Activated CD4-positive, alpha-beta T cell treated with anti-CD3 and anti-CD28 coated beads for 36 hours (primary cell): ENCODE results near the gene YIPF3. TPM values are rescaled to one million over a fixed set of nuclear protein-coding genes. Genes with fewer than 3 reads are reported as not detected.
"Not testable (repeated sequence)": the region's sequence is repeated elsewhere in the genome, so short reads cannot be mapped to it uniquely, and the experiment has no call there.

Source experiments
- ATAC-seq: fragments of 200-7000 bp; cut with Tn5 transposase; one replicate; pipeline ENCODE4 v1.10.0; 2021; ENCODE audit warnings: mild to moderate bottlenecking, moderate library complexity
- CTCF ChIA-PET: fragments of 350-600 bp; sonication (Branson Sonifier 250); formaldehyde crosslinking; loops from one replicate; lab custom pipeline; 2021; ENCODE audit warnings: antibody characterized with exemption; lab: Charles Lee
- POLR2A ChIA-PET: fragments of 350-600 bp; sonication (Branson Sonifier 250); formaldehyde crosslinking; loops from one replicate; lab custom pipeline; 2021; ENCODE audit warnings: antibody characterized with exemption, inconsistent platforms; lab: Charles Lee
- DNase-seq: peaks from one replicate; pipeline ENCODE4 v3.0.0-alpha.2; 2020
- H3K27ac Mint-ChIP-seq: one replicate; pipeline ENCODE4 v1.8.0; 2021; ENCODE audit warnings: mixed read lengths
- H3K27me3 Mint-ChIP-seq: one replicate; pipeline ENCODE4 v1.8.0; 2021; ENCODE audit warnings: mixed read lengths
- H3K36me3 Mint-ChIP-seq: one replicate; pipeline ENCODE4 v1.8.0; 2021; ENCODE audit warnings: low read depth, mixed read lengths
- H3K4me1 Mint-ChIP-seq: one replicate; pipeline ENCODE4 v1.8.0; 2021; ENCODE audit warnings: mixed read lengths
- H3K4me3 Mint-ChIP-seq: one replicate; pipeline ENCODE4 v1.8.0; 2021; ENCODE audit warnings: mild to moderate bottlenecking, moderate library complexity, mixed read lengths
- H3K9me3 Mint-ChIP-seq: one replicate; pipeline ENCODE4 v1.8.0; 2021; ENCODE audit warnings: low read depth, mixed read lengths
- intact Hi-C, 2 experiments: fragments of 100-400 bp; cut with DNase I in 1 of 2; cut with micrococcal nuclease in 1 of 2; formaldehyde crosslinking; loops; one replicate each; pipeline versions ENCODE4 v1.14.2 to v1.15.1; 2022 to 2024; cut with DNase I, micrococcal nuclease
- total RNA-seq, 2 experiments: library from RNA; stranded (reverse); gene quantifications; one replicate each; pipeline ENCODE4 v1.2.3, GENCODE V29; 2021

YIPF3 gene
- total RNA-seq: 10 to 100 TPM; 38.0 to 39.6 TPM

- ATAC-seq: peak; percentile 93
- peak; percentile 98 for DNase-seq
- intact Hi-C loops: loop anchor here (1.0 to 5.0 kb wide), 16 partner anchors 40 to 730 kb away; partner anchors contain the start of genes TJAP1 (in 2 of the 2), ABCC10 (in 1 of the 2), CNPY3 (in 1 of the 2) and GTPBP2 (in 1 of the 2)
- H3K4me1 Mint-ChIP-seq: peaks cover 32% of the 10 kb centered on the region
- no peaks in the 10 kb centered on the region for H3K27me3 Mint-ChIP-seq
- peaks cover 25% of the 10 kb centered on the region for H3K36me3 Mint-ChIP-seq
- H3K9me3 Mint-ChIP-seq: no peaks in the 10 kb centered on the region
- POLR2A ChIA-PET: interaction anchor here (0.6 to 1.1 kb wide), 4 partner anchors 21 to 335 kb away, joined by 3 to 5 read pairs (median 4); partner anchors contain the start of gene CUL9
- CTCF ChIA-PET: interaction anchor here (0.6 to 5.2 kb wide), 5 partner anchors 10 to 559 kb away, joined by 3 to 52 read pairs (median 5); no protein-coding TSS in a partner anchor
- no peak within 1 kb of the TSS for H3K27ac Mint-ChIP-seq
- H3K4me3 Mint-ChIP-seq: no peak within 1 kb of the TSS
These were observed at the start of gene YIPF3, which contains the start of gene POLR1C for GRCh38 chr6:43516697-43517504. Gene YIPF3 (minus strand): TSS chr6:43516926. CDS start chr6:43516807, 119 bp downstream. Gene POLR1C (plus strand): TSS chr6:43517089. CDS start chr6:43517110, 21 bp downstream.

- H3K36me3 Mint-ChIP-seq: peaks cover 57% of the 10 kb centered on the region
- ChIA-PET CTCF (interaction anchor here (0.7 kb wide), 1 partner anchor 16 kb away, joined by 3 read pairs; the partner anchor contains the start of genes POLH and XPO5), POLR2A (no interaction called here)
- no peaks in the 10 kb centered on the region for H3K9me3 Mint-ChIP-seq
- H3K4me1 Mint-ChIP-seq: no peaks in the 10 kb centered on the region
- no peak overlapping the region for H3K4me3 Mint-ChIP-seq
- ATAC-seq (no peak), DNase-seq (no peak)
- no peaks in the 10 kb centered on the region for H3K27me3 Mint-ChIP-seq
- intact Hi-C loops: no loop called here
- no peak overlapping the region for H3K27ac Mint-ChIP-seq
These were observed 42.6 kb upstream of the YIPF3 start for GRCh38 chr6:43559328-43559727.

- DNase-seq, H3K4me1 Mint-ChIP-seq, H3K4me3 Mint-ChIP-seq, H3K9me3 Mint-ChIP-seq, H3K27ac Mint-ChIP-seq, CTCF ChIA-PET, H3K27me3 Mint-ChIP-seq, intact Hi-C loops, POLR2A ChIA-PET, ATAC-seq: not testable (repeated sequence)
- H3K36me3 Mint-ChIP-seq: peaks cover 61% of the 10 kb centered on the region
These were observed 40.9 kb upstream of the YIPF3 start for GRCh38 chr6:43557620-43558019.

DNA sequence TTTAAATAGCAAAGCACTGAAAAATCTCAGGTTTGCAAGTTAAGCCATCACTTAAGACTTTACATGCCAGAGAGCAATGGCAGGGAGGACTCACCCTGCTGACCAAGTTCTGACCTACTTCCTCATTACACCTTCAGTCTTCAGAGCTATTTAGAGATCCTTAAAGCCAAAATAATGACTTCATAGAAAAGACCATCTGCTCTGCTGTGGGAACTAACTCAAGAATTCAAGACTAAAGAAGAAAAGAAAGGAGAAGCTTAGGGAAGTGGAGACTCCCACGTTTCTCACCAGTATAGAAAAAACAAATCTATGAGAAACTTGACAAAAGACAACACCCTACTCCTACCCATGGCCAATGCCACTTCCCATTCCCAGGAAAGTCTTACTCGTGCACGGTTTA, 30.5 kb upstream of the YIPF3 start:
- intact Hi-C loops: loop anchor here in 1 of 2 experiments (2.0 kb wide), 1 partner anchor 14 kb away; no protein-coding TSS in a partner anchor
- H3K4me3 Mint-ChIP-seq: no peak overlapping the region
- POLR2A ChIA-PET: interaction anchor here (0.6 kb wide), 1 partner anchor 12 kb away, joined by 9 read pairs; no protein-coding TSS in a partner anchor
- H3K27ac Mint-ChIP-seq: no peak overlapping the region
- no peak for DNase-seq
- no peaks in the 10 kb centered on the region for H3K9me3 Mint-ChIP-seq
- no peaks in the 10 kb centered on the region for H3K27me3 Mint-ChIP-seq
- H3K4me1 Mint-ChIP-seq: no peaks in the 10 kb centered on the region
- CTCF ChIA-PET: interaction anchor here (0.6 to 1.0 kb wide), 3 partner anchors 8 to 226 kb away, joined by 3 to 5 read pairs (median 3); no protein-coding TSS in a partner anchor
- ATAC-seq: no peak
- peaks cover 60% of the 10 kb centered on the region for H3K36me3 Mint-ChIP-seq

DNA sequence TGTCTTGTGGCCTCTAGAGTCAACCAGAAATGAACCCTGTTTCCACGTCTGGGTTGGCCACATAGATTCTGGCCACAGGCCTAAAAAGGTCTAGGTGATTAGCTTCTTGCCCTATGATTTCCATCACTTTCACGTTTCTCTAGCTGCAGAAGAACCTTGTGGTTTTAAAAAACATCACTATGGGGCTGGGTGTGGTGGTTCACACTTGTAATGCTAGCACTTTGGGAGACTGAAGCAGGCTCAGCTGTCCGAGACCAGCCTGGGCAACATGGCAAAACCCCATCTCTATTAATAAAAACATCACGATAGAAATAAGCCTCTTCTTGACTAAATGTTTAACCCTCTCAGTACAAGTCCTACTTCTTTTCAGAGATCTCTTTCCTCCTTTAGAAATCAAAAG, 27.7 kb upstream of the YIPF3 start:
- no peak for DNase-seq
- intact Hi-C loops: no loop called here
- ATAC-seq: no peak
- Mint-ChIP-seq H3K4me3 (no peak overlapping the region), H3K27ac (no peak overlapping the region), H3K9me3 (no peaks in the 10 kb centered on the region), H3K27me3 (no peaks in the 10 kb centered on the region), H3K36me3 (peaks cover 58% of the 10 kb centered on the region), H3K4me1 (no peaks in the 10 kb centered on the region)
- ChIA-PET CTCF (interaction anchor here (0.6 to 0.9 kb wide), 3 partner anchors 24 to 281 kb away, joined by 3 read pairs; no protein-coding TSS in a partner anchor), POLR2A (interaction anchor here (0.6 kb wide), 1 partner anchor 244 kb away, joined by 4 read pairs; no protein-coding TSS in a partner anchor)

GRCh38 chr6:43541774-43542471, 25.2 kb upstream of the YIPF3 start:
- ATAC-seq (no peak), DNase-seq (no peak)
- Mint-ChIP-seq H3K9me3 (no peaks in the 10 kb centered on the region), H3K27me3 (no peaks in the 10 kb centered on the region), H3K27ac (no peak overlapping the region), H3K4me1 (no peaks in the 10 kb centered on the region), H3K36me3 (peaks cover 58% of the 10 kb centered on the region), H3K4me3 (no peak overlapping the region)
- intact Hi-C loops: no loop called here
- POLR2A ChIA-PET: no interaction called here
- CTCF ChIA-PET: no interaction called here

DNA sequence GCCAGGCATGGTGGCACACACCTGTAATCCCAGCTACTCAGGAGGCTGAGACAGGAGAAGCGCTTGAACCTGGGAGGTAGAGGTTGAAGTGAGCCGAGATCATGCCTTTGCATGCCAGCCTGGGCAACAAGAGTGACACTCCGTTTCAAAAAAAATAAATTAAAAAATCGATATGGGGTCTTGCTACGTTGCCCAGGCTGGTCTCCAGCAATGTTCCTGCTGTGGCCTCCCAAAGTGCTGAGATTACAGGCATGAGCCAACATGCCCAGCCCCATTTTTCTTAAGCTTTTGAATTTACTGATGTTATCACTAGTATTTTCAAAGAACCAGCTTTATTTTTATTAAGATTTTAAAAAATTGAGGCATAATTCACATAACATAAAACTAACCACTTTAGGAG, 23.8 kb upstream of the YIPF3 start:
- Mint-ChIP-seq H3K4me3 (no peak overlapping the region), H3K9me3 (no peaks in the 10 kb centered on the region), H3K27me3 (no peaks in the 10 kb centered on the region), H3K27ac (no peak overlapping the region), H3K4me1 (no peaks in the 10 kb centered on the region), H3K36me3 (peaks cover 55% of the 10 kb centered on the region)
- CTCF ChIA-PET: no interaction called here
- intact Hi-C loops: no loop called here
- no peak for ATAC-seq
- POLR2A ChIA-PET: interaction anchor here (0.6 kb wide), 1 partner anchor 21 kb away, joined by 3 read pairs; no protein-coding TSS in a partner anchor
- no peak for DNase-seq

DNA sequence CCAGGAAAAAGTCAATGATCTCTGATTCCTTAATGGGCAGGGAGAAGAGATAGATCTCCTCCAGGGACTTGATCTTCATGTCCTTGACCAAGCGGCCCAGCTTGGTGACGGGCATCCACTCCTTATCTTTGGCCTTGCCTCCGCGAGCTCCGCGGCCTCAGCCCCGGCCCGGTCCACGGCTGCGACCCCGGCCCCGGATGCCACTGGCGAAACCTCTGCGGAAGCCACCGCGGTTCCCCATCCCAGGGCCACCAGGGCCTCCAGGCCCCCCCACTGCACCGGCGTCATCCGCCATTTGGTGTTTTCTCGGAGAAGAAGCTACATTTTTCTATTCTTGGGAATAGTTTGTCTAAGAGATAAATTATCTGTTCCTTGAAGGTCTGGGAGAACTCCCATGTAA, 22.7 kb upstream of the YIPF3 start:
- POLR2A ChIA-PET, H3K27me3 Mint-ChIP-seq, H3K4me1 Mint-ChIP-seq, H3K9me3 Mint-ChIP-seq, intact Hi-C loops, H3K4me3 Mint-ChIP-seq, CTCF ChIA-PET, ATAC-seq, DNase-seq, H3K27ac Mint-ChIP-seq: not testable (repeated sequence)
- H3K36me3 Mint-ChIP-seq: peaks cover 57% of the 10 kb centered on the region

DNA sequence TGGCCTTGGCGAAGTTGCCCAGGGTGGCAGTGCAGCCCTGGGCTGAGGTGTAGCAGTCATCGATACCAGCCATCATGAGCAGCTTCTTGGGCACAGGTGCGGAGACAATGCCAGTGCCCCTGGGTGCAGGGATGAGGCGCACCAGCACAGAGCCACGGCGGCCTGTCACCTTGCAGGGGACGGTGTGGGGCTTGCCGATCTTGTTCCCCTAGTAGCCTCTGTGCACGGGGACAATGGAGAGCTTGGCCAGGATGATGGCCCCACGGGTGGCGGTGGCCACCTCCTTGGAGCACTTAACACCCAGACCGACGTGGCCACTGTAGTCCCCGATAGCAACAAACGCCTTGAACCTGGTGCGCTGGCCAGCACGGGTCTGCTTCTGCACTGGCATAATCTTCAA, 22.3 kb upstream of the YIPF3 start:
- peaks cover 58% of the 10 kb centered on the region for H3K36me3 Mint-ChIP-seq
- ATAC-seq, H3K27me3 Mint-ChIP-seq, H3K4me1 Mint-ChIP-seq, H3K27ac Mint-ChIP-seq, DNase-seq, CTCF ChIA-PET, intact Hi-C loops, POLR2A ChIA-PET, H3K9me3 Mint-ChIP-seq, H3K4me3 Mint-ChIP-seq: not testable (repeated sequence)

GRCh38 chr6:43532201-43532600, 15.5 kb upstream of the YIPF3 start:
- no peak for ATAC-seq
- Mint-ChIP-seq H3K36me3 (peaks cover 61% of the 10 kb centered on the region), H3K9me3 (no peaks in the 10 kb centered on the region)

DNA sequence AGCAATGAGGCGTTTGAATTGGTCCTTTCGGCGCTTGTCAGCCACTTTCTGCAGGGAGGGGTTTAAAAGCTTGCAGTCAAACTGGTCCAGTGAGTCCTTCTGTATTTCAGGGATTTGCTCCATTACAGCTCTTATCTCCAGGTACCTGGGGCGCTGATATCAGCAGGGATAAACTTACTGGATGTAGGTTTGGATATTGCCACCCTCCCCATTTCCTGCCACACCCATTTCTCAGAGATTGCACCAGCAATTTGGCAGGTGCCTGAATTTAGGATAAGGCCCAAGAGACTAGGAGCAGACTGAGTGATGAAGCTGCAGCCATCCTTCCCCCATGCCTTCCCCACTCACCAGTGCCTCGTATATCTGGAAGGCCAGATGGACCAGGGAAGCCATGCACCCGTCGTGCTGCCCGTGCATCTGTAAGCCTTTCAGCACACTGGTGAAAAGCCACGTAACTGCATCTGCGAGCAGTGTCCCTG, 7.8 kb upstream of the YIPF3 start:
- Mint-ChIP-seq H3K36me3 (peaks cover 70% of the 10 kb centered on the region), H3K4me1 (peaks cover 3% of the 10 kb centered on the region), H3K27ac (peak overlapping the region; percentile 14), H3K4me3 (no peak overlapping the region), H3K9me3 (no peaks in the 10 kb centered on the region), H3K27me3 (no peaks in the 10 kb centered on the region)
- ATAC-seq (no peak), DNase-seq (no peak)
- ChIA-PET CTCF (interaction anchor here (1.1 to 1.8 kb wide), 2 partner anchors 18 to 144 kb away, joined by 3 to 6 read pairs; no protein-coding TSS in a partner anchor), POLR2A (interaction anchor here (0.6 to 0.7 kb wide), 2 partner anchors 27 to 87 kb away, joined by 3 read pairs; no protein-coding TSS in a partner anchor)
- intact Hi-C loops: no loop called here

More at GRCh38 chr6:43532201-43532600, 15.5 kb upstream of the YIPF3 start:
- Mint-ChIP-seq H3K4me3 (no peak overlapping the region), H3K27me3 (no peaks in the 10 kb centered on the region), H3K27ac (peak overlapping the region; percentile 16), H3K4me1 (no peaks in the 10 kb centered on the region)
- POLR2A ChIA-PET: interaction anchor here (0.5 kb wide), 1 partner anchor 131 kb away, joined by 3 read pairs; no protein-coding TSS in a partner anchor
- CTCF ChIA-PET: interaction anchor here (0.6 to 1.3 kb wide), 8 partner anchors 10 to 636 kb away, joined by 3 to 4 read pairs (median 4); no protein-coding TSS in a partner anchor
- intact Hi-C loops: no loop called here
- no peak for DNase-seq
